ENCODE measurements around the gene DRAM2.

DNA sequence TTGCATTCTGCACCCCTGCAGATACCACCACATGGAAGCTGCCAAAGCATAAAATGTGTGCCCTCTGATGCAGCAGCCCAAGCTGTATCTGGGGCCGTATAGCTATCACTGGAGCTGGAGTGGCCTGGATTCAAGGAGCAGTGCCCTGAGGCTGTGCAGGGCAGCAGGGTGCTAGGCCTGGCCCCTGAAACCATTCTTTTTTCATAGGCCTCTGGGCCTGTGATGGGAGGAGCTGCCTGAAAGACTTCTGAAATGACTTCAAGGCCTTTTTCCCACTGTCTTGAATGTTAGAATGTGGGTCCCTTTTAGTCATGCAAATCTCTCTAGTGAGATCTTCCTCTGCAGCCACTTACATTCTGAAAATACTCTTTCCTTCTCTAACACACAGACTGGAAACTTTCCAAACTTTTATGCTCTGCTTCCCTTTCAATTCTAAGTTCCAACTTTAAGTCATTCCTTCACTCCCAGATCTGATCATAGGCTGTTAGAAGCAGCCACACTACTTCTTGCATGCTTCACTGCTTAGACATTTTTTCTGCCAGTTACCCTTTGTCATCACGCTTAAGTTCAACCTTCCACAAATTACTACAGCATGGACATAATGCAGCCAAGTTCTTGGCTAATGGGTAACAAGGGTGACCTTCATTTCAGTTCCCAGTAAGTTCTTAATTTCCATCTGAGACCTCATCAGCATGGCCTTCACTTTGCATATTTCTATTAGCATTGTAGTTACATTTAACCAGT lies 42.4 kb downstream of the DRAM2 start:
- TF ChIP-seq POLR2AphosphoS5 (IDR thresholded peaks at IDR 0.05; ENCODE audit: low read depth, low read length) = no peak
- TF ChIP-seq, protein P1, sequence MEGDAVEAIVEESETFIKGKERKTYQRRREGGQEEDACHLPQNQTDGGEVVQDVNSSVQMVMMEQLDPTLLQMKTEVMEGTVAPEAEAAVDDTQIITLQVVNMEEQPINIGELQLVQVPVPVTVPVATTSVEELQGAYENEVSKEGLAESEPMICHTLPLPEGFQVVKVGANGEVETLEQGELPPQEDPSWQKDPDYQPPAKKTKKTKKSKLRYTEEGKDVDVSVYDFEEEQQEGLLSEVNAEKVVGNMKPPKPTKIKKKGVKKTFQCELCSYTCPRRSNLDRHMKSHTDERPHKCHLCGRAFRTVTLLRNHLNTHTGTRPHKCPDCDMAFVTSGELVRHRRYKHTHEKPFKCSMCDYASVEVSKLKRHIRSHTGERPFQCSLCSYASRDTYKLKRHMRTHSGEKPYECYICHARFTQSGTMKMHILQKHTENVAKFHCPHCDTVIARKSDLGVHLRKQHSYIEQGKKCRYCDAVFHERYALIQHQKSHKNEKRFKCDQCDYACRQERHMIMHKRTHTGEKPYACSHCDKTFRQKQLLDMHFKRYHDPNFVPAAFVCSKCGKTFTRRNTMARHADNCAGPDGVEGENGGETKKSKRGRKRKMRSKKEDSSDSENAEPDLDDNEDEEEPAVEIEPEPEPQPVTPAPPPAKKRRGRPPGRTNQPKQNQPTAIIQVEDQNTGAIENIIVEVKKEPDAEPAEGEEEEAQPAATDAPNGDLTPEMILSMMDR (IDR thresholded peaks at IDR 0.05) = no peak
- no peak for TF ChIP-seq TEAD4 (IDR thresholded peaks at IDR 0.05; ENCODE audit: borderline replicate concordance, insufficient read depth)
- TF ChIP-seq NFIC (IDR thresholded peaks at IDR 0.05; ENCODE audit: borderline replicate concordance) = no peak
- no peak for TF ChIP-seq MXI1 (IDR thresholded peaks at IDR 0.05; ENCODE audit: low read depth, low read length)
- no peak for TF ChIP-seq TAF1 (IDR thresholded peaks at IDR 0.05; ENCODE audit: borderline replicate concordance, low read depth, low read length)
- no peak for TF ChIP-seq EP300 (IDR thresholded peaks at IDR 0.05; ENCODE audit: borderline replicate concordance in 1 of 2, low read depth in 1 of 2, low read length in 1 of 2)

All from SK-N-SH (cell line).